ENCODE measurements around the gene SLC37A3.
"Not testable (repeated sequence)": the region's sequence is repeated elsewhere in the genome, so short reads cannot be mapped to it uniquely, and the experiment has no call there.

Gene SLC37A3

GRCh38 chr7:140342727-140343514 lies 55.4 kb downstream of the SLC37A3 start:
- peak; percentile 58 for TF ChIP-seq CTCF (IDR thresholded peaks at IDR 0.05; ENCODE audit: low read depth, low read length, missing control alignments)
- no peak for DNase-seq (ENCODE audit: low read depth)
- in situ Hi-C loops (cut with HindIII; ENCODE audit: low sequenced_read_pairs) = no loop called here
- H3K4me3 ChIP-seq (ENCODE audit: low read depth, low read length) = no peak overlapping the region

- DNase-seq (ENCODE audit: low read depth); H3K4me3 ChIP-seq (ENCODE audit: low read depth, low read length); in situ Hi-C loops (cut with HindIII; ENCODE audit: low sequenced_read_pairs): not testable (repeated sequence)
Observed at GRCh38 chr7:140338959-140339358, 59.4 kb downstream of the SLC37A3 start.

- H3K4me3 ChIP-seq (ENCODE audit: low read depth, low read length) = no peak overlapping the region
- TF ChIP-seq CTCF (IDR thresholded peaks at IDR 0.05; ENCODE audit: low read depth, low read length, missing control alignments) = no peak
- DNase-seq (ENCODE audit: low read depth) = no peak
- in situ Hi-C loops (cut with HindIII; ENCODE audit: low sequenced_read_pairs) = no loop called here
Observed at GRCh38 chr7:140334341-140335057, 63.8 kb downstream of the SLC37A3 start.

- in situ Hi-C loops (cut with HindIII; ENCODE audit: low sequenced_read_pairs) = no loop called here
- no peak for DNase-seq (ENCODE audit: low read depth)
- H3K4me3 ChIP-seq (ENCODE audit: low read depth, low read length) = no peak overlapping the region
- no peak for TF ChIP-seq CTCF (IDR thresholded peaks at IDR 0.05; ENCODE audit: low read depth, low read length, missing control alignments)
Observed at GRCh38 chr7:140333686-140334085, 64.6 kb downstream of the SLC37A3 start.

GRCh38 chr7:140333223-140333622 lies 65.1 kb downstream of the SLC37A3 start:
- DNase-seq (ENCODE audit: low read depth) = no peak
- in situ Hi-C loops (cut with HindIII; ENCODE audit: low sequenced_read_pairs) = no loop called here
- no peak for TF ChIP-seq CTCF (IDR thresholded peaks at IDR 0.05; ENCODE audit: low read depth, low read length, missing control alignments)
- H3K4me3 ChIP-seq (ENCODE audit: low read depth, low read length) = no peak overlapping the region

GRCh38 chr7:140330595-140330994 lies 67.7 kb downstream of the SLC37A3 start:
- DNase-seq (ENCODE audit: low read depth) = no peak
- TF ChIP-seq CTCF (IDR thresholded peaks at IDR 0.05; ENCODE audit: low read depth, low read length, missing control alignments) = no peak
- in situ Hi-C loops (cut with HindIII; ENCODE audit: low sequenced_read_pairs) = no loop called here
- no peak overlapping the region for H3K4me3 ChIP-seq (ENCODE audit: low read depth, low read length)

- DNase-seq (ENCODE audit: low read depth) = no peak
- no peak for TF ChIP-seq CTCF (IDR thresholded peaks at IDR 0.05; ENCODE audit: low read depth, low read length, missing control alignments)
- H3K4me3 ChIP-seq (ENCODE audit: low read depth, low read length) = no peak overlapping the region
- in situ Hi-C loops (cut with HindIII; ENCODE audit: low sequenced_read_pairs) = no loop called here
Observed at GRCh38 chr7:140330128-140330527, 68.2 kb downstream of the SLC37A3 start.
